Kidney epithelial cell (primary cell): ENCODE measurements around the gene FAM171A1. TPM values are rescaled to one million over a fixed set of nuclear protein-coding genes. Genes with fewer than 3 reads are reported as not detected.

Experiments used
- DNase-seq: peaks from one replicate; pipeline ENCODE4 v3.0.0-alpha.2; 2010; ENCODE audit warnings: low read depth
- H3K27me3 ChIP-seq: 2 replicates; pipeline ENCODE4 v1.6.0; 2011; ENCODE audit warnings: low read length; ENCODE audit not compliant: control insufficient read depth, insufficient read depth
- H3K36me3 ChIP-seq: 2 replicates; pipeline ENCODE4 v1.5.1; 2011; ENCODE audit warnings: low read length; ENCODE audit not compliant: control insufficient read depth, insufficient read depth
- H3K4me3 ChIP-seq: 2 replicates; pipeline ENCODE4 v1.5.1; 2011; ENCODE audit warnings: low read depth, mild to moderate bottlenecking, control low read depth, low read length
- total RNA-seq: library from RNA; depleted of rRNA; stranded (reverse); fragments of >200 nt; gene quantifications from 2 replicates; pipeline ENCODE4 v1.2.3, GENCODE V29; 2015
- TF ChIP-seq, protein P1 (sequence below): IDR thresholded peaks from 2 replicates; pipeline ENCODE4 v1.5.1; 2011; ENCODE audit warnings: mild to moderate bottlenecking, moderate library complexity, low read length, control low read depth, inconsistent platforms; ENCODE audit not compliant: insufficient read depth, poor library complexity, severe bottlenecking

FAM171A1 gene
- total RNA-seq, 1 donor from 2014 or later: 34.0 TPM

DNA sequence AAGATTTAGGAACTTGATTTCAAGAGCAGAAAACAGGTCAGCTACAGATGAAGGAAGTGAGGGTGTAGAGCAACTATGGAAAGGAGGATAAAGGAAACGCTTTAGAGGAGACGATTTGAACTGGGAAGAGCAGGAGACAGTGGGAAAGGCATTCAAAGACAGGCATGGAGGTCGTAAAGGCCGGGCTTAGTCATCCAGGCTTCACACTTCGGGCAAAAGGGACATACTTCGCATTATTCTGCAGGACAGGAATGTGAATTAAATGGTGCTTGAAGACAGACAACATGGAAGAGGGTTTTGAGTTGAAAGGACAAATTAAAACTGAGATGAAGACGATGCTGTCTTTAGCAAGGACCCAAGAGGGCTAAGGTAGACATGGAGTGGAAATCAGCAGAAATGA, 8.1 kb downstream of the FAM171A1 start:
- H3K36me3 ChIP-seq: no peaks in the 10 kb centered on the region
- no peak overlapping the region for H3K4me3 ChIP-seq
- H3K27me3 ChIP-seq: no peaks in the 10 kb centered on the region
- TF ChIP-seq, protein P1, sequence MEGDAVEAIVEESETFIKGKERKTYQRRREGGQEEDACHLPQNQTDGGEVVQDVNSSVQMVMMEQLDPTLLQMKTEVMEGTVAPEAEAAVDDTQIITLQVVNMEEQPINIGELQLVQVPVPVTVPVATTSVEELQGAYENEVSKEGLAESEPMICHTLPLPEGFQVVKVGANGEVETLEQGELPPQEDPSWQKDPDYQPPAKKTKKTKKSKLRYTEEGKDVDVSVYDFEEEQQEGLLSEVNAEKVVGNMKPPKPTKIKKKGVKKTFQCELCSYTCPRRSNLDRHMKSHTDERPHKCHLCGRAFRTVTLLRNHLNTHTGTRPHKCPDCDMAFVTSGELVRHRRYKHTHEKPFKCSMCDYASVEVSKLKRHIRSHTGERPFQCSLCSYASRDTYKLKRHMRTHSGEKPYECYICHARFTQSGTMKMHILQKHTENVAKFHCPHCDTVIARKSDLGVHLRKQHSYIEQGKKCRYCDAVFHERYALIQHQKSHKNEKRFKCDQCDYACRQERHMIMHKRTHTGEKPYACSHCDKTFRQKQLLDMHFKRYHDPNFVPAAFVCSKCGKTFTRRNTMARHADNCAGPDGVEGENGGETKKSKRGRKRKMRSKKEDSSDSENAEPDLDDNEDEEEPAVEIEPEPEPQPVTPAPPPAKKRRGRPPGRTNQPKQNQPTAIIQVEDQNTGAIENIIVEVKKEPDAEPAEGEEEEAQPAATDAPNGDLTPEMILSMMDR: no peak
- peak; percentile 25 for DNase-seq

DNA sequence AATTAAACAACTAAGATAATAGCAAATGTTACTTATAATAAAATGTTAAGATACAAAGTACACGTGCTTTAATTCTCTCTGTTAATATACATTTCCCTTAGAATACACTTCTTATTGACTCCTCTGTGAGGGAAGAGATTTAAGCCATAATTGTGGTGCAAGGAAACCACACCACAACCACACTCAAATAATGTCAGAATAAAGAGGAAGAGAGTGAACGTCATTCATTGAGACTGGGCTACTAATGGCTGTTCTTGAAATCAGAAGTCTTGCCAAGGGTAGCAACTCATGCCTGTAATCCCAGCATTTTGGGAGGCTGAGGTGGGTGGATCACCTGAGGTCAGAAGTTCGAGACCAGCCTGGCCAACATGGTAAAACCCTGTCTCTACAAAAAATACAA, 10.0 kb downstream of the FAM171A1 start:
- TF ChIP-seq, protein P1: no peak
- Histone ChIP-seq H3K27me3 (no peaks in the 10 kb centered on the region), H3K36me3 (no peaks in the 10 kb centered on the region), H3K4me3 (no peak overlapping the region)
- no peak for DNase-seq

DNA sequence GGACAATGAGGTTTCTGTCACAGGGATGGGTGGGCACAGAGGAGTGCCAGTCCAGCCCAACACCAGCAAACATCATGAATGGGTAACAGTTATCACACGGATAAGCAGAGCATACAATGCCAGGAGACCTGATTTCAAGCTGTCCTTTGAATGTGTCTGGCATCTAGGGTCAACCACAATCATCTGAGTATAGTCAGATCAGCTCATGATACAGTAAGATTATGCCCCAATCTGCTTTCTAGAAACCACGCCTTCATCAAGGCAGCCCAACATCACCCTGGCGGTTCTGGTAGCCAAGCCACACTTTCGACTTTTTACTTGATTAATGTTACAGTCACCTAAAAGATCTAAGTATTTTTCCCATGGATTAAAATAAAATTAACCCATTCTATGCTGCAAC, 10.5 kb downstream of the FAM171A1 start:
- TF ChIP-seq, protein P1: no peak
- Histone ChIP-seq H3K4me3 (no peak overlapping the region), H3K36me3 (no peaks in the 10 kb centered on the region), H3K27me3 (no peaks in the 10 kb centered on the region)
- no peak for DNase-seq

DNA sequence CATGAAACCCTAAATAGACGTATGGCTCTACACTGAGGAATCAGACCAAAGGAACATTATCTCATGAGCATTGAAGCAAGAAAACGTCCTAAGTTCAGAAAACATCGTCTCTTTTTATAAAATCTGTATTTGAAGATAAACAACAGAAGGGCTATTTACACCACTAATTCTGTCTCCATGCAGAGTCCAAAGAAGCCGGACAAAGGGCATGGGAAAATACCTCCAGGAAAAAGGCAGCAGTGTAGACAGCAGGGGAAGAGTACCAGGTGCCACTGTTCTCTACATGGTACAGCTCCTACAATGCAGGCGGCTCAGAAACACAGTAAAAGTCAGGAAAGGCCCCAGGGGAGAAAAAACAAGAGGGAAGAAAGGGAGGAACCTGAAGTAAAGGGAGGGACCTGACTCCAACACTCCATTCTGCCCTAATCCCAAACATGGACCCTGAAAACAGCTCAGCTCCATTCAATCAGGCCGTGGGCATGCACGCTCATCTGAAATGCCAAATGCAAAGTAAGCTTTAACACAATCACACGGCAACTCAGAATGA, 17.5 kb downstream of the FAM171A1 start:
- no peak for DNase-seq
- TF ChIP-seq, protein P1: no peak
- Histone ChIP-seq H3K27me3 (no peaks in the 10 kb centered on the region), H3K4me3 (no peak overlapping the region), H3K36me3 (no peaks in the 10 kb centered on the region)

DNA sequence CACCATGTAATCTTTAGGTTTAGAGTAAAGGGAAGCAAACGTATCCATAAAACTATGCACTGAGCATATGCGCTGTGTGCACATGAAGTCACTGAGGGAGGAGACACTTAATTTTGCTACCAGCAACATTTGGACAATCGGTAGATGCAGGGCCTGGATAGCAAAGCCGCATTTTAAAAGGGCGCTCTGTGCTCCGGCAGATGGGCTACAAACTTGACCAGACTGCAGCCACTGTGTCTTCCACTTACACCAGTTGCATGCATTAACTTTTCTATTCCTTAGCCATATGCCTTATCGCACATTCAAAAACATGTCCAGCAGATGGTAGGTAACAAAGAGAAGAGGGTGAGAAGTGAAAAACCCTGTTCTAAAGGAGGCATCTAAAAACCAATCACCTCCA, 18.3 kb downstream of the FAM171A1 start:
- no peaks in the 10 kb centered on the region for H3K27me3 ChIP-seq
- TF ChIP-seq, protein P1: no peak

DNA sequence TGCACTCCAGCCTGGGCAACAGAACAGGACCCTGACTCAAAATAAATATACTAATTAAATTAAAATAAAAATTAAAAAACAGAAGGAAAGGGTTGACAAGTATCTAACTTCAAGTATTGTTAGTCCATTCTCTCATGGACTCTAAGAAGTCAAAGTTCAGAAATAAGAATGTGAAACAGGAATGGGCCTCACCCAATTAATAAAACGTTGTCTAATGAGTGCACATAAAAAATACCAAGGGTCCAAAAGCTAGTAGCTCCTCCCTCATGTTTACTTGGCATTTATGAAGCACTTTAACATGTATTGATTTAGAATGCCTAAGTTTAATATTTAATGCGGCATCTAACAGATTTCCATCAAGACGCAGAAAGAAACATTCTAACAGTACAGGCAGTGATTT, 18.9 kb downstream of the FAM171A1 start:
- TF ChIP-seq, protein P1: no peak

More for the DNA sequence above, 18.3 kb downstream of the FAM171A1 start:
- Histone ChIP-seq H3K4me3 (no peak overlapping the region), H3K36me3 (no peaks in the 10 kb centered on the region)
- no peak for DNase-seq

More for the DNA sequence above, 18.9 kb downstream of the FAM171A1 start:
- H3K4me3 ChIP-seq: no peak overlapping the region
- no peaks in the 10 kb centered on the region for H3K27me3 ChIP-seq
- no peak for DNase-seq
- H3K36me3 ChIP-seq: no peaks in the 10 kb centered on the region
